Brain microvascular endothelial cell (primary cell): ENCODE results near the gene FGF11.

ENCODE experiments used
- DNase-seq: peaks from one replicate; pipeline ENCODE4 v3.0.0-alpha.2; 2020
- H3K27ac ChIP-seq: fragments of 250-450 bp; sonication (Bioruptor Pico); 2 replicates; pipeline ENCODE4 v1.5.1; 2020; ENCODE audit warnings: mild to moderate bottlenecking, moderate library complexity
- H3K27me3 ChIP-seq: fragments of 250-450 bp; sonication (Bioruptor Pico); replicated peaks from 2 replicates; pipeline ENCODE4 v1.5.1; 2020; ENCODE audit warnings: mild to moderate bottlenecking
- H3K36me3 ChIP-seq: fragments of 250-450 bp; sonication (Bioruptor Pico); replicated peaks from 2 replicates; pipeline ENCODE4 v1.5.1; 2020; ENCODE audit warnings: mild to moderate bottlenecking
- H3K4me3 ChIP-seq: 2 replicates; pipeline ENCODE4 v1.5.1; 2011; ENCODE audit warnings: low read depth, mild to moderate bottlenecking, control low read depth, low read length, moderate library complexity
- CTCF ChIP-seq: IDR thresholded peaks from 2 replicates; pipeline ENCODE4 v1.5.1; 2011; ENCODE audit warnings: low read depth, mild to moderate bottlenecking, moderate library complexity, low read length, control low read depth, inconsistent platforms; ENCODE audit errors: missing control alignments
- in situ Hi-C: cut with HindIII; loops from 2 replicates; pipeline ENCODE4 v1.10.0; 2017; ENCODE audit warnings: low sequenced_read_pairs, low pct_ligation_motif_present

The FGF11 gene

DNA sequence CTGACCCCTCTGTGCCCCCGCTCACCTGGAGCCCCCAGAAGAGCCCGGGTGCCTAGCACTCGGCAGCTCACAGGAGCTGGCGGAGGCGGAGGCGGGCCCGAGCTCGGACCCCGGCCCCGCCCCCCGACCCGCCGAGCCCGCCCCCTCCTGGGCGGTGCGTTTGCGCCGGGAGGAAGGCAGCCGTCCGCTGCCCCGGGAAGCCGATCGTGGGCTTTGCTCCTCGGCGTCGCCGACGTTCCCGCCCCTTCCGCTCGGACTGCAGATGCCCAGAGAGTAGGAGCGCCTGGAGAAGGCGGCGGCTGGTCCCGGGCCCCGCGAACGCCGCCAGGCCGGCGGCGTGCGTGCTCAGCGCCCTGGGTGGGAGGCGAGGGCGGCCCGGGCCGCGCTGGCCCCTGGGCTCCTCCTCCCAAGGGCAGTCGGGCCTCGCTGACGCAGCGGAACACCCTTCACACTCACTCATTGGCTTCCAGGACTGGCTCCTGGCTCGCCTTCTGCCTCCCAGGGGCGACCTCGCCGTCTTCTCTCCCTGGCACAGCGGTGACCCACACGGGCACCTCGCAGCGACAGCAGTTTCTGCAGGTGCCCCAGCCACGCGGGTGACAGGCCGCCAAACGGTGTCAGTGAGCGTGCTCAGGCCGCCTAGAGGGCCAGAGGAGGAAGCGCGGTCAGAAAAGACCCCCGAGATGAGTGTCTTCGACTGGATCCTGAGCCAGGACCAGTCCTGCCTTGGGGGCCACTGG is 44.7 kb upstream of the FGF11 start, which contains the start of gene PLSCR3:
PLSCR3 (minus strand) TSS at position 74 of the 740 bp plus-strand sequence. CDS start 415 bp downstream, outside the sequence.
- peak; percentile 78 for DNase-seq
- peak; percentile 71 for TF ChIP-seq CTCF
- Histone ChIP-seq H3K36me3 (peaks cover 32% of the 10 kb centered on the region), H3K4me3 (peak within 1 kb of the TSS; percentile 83), H3K27ac (peak within 1 kb of the TSS; percentile 80), H3K27me3 (no peaks in the 10 kb centered on the region)
- in situ Hi-C loops, result no loop called here

DNA sequence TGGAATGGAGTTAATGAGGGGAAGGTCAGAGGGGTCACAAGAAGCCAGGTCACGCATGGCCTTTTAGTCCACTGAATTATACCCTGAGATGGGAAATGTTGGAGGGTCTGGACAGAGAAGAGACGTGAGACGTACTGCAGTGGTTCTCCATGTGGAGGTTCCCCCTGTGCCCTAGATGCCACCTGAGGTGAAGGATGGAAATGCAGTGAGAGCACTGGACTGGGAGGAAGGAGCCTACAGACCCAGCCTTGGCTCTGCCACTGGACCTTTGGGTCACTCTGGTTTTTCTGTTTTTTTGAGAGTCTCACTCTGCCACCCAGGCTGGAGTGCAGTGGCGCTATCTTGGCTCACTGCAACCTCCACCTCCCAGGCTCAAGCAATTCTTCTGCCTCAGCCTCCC is 43.2 kb upstream of the FGF11 start:
- Histone ChIP-seq H3K27ac (no peak overlapping the region), H3K4me3 (no peak overlapping the region), H3K36me3 (peaks cover 16% of the 10 kb centered on the region), H3K27me3 (no peaks in the 10 kb centered on the region)
- DNase-seq, result no peak
- in situ Hi-C loops, result no loop called here
- no peak for TF ChIP-seq CTCF

DNA sequence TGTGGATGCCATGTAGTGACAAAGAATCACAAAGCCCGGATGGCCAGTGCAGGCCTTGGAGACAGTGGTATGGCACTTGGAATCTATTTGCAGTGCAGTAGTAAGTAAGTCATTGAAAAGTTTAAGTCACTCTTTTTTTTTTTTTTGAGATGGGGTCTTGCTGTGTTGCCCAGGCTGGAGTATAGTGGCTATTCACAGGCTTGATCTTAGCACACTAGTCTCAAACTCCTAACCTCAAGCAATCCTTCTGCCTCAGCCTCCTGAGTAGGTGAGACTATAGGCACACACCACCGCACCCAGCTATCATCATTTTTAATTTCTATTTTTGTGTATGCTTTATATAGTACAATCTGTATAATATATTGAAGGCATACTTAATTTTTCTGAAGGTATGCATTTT is 40.7 kb upstream of the FGF11 start:
- no peak for TF ChIP-seq CTCF
- DNase-seq, result no peak
- no peaks in the 10 kb centered on the region for H3K36me3 ChIP-seq
- H3K27me3 ChIP-seq, result no peaks in the 10 kb centered on the region
- in situ Hi-C loops, result no loop called here
- no peak overlapping the region for H3K4me3 ChIP-seq
- H3K27ac ChIP-seq, result no peak overlapping the region

GRCh38 chr17:7403043-7403726 is 36.1 kb upstream of the FGF11 start:
- H3K36me3 ChIP-seq, result no peaks in the 10 kb centered on the region
- TF ChIP-seq CTCF, result no peak
- H3K27me3 ChIP-seq, result no peaks in the 10 kb centered on the region
- in situ Hi-C loops, result no loop called here
- peak overlapping the region; percentile 83 for H3K4me3 ChIP-seq
- H3K27ac ChIP-seq, result peak overlapping the region; percentile 51
- DNase-seq, result no peak

- H3K4me3 ChIP-seq, result peak overlapping the region; percentile 83
- no peak for DNase-seq
- in situ Hi-C loops, result no loop called here
- H3K27me3 ChIP-seq, result no peaks in the 10 kb centered on the region
- no peak for TF ChIP-seq CTCF
- H3K36me3 ChIP-seq, result peaks cover under 1% of the 10 kb centered on the region
- peak overlapping the region; percentile 51 for H3K27ac ChIP-seq
Observed at GRCh38 chr17:7403727-7403976, 35.7 kb upstream of the FGF11 start.
